Measurements from ENCODE around the gene KIAA0232.
A peak's percentile ranks its signal among the peaks of the same experiment; 100 is the strongest.

Gene KIAA0232

DNA sequence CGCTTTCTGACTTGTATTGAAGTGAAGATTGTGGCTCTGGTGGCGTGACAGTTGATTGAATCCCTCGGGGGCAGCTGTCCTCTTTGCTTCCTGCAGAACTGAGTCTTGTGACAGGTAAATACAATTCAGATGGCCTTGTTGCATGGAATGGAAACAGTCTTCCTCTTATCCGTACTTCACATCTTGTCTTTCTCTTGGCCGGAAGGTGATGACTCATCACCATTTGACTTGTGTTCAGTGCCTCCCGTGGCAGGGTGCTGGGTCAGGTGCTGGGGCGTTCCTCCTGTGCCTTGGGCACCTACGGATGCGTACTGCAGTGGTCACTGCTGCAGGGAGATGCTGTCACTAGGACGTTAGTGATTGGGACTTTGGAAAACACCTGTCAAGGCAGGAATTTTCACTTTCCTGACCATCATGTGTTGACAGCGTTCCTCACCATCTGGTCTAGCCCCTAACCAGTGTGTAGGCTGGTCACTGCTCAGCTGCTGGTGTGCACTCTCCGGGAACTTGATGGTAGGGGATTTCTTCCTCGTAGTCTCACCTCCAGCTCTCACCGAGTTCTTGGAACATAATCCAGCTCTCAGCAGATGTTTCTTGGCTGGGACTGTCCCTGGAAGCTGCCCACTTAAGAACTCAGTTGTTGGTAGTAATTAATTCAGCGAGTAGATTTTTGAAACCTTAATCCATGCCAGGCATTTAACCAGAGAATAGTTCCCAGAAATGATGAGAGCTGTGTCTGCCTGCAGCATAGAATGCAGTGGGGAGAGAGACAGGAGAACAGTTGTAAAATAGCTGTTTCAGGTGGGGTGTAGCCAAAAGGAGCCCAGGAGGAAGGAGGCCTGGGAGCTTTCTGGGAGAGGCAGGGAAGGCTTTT, 134.3 kb downstream of the KIAA0232 start:
- peak; percentile 58 for DNase-seq (ENCODE audit: low spot score)

DNA sequence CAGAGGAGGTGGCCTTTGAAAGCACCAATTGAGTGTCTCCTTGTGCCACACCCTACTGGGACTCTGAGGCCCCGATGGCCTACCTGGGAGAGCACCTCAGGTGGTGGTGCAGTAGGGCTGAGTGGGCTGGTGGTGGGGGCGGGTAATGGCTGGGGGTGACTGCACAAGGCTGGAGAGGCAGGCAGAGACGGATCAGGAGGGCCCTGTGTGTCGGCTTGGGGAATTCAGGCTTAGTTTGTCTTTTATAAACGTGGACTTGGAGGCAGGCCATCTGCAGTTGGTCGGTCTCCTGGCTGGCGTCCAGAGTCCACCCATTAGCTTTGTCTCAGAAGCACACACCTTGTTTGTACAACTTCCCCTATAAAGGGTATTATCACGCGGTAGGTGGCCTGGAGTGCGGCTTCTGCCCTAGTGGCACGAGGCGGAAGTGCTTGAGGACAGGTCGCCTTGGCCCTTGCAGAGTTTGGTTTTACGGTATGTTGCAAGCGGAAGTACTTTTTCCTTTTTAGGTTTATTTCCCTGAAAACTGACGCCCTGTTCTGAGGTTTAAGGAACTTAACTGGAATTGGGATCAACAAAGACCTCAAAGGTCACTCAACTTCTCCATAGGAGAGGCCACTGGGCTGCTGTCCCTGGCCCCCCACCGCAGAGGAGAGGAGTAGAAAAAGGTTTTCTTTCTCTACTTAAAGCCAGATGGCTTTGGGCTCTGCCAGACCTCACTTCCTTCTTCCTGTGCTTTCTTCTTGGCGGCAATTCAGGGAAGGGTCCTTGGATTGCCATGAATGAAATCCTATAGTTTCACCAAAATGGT, 135.1 kb downstream of the KIAA0232 start:
- no peak for DNase-seq (ENCODE audit: low spot score)

DNA sequence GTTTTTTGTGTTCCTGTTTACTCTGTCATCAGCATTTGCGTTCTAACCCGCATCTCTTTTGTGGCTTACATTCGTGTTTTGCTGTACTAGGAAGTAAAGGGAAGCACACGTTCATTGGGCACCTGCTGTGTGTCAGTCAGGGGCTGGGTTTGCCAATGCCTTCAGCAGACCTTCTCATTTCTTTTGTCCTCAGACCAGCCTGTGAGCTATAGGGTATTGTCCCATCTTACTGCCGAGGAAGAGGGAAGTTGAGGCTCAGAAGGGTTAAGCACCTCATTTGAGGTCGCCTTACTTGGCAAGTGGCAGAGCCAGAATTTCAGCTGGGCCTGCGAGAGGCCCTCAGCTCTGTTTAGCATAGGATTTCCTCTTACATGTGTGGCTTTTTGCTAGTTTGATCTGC, 135.8 kb downstream of the KIAA0232 start:
- no peak for DNase-seq (ENCODE audit: low spot score)

DNA sequence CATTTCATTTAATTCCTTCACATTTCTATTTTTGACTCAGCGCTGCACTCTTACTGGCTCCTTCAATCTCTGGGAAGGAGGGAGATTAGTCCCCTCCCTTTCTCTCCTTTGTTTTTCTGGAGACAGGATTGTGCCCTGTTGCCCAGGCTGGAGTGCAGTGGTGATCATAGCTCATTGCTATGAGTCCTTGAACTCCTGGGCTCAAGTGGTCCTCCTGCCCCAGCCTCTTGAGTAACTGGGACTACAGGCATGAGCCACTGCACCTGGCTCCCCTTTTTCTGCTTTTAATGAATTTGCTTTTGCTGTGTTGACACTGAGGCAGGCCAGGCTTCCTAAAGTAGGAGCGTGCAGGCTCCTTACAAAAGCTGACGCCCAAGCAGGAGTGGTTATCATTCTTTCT, 137.6 kb downstream of the KIAA0232 start:
- no peak for DNase-seq (ENCODE audit: low spot score)

GRCh38 chr4:6923507-6923906, 141.0 kb downstream of the KIAA0232 start:
- no peak for DNase-seq (ENCODE audit: low spot score)

- DNase-seq (ENCODE audit: low spot score) = no peak
Observed at GRCh38 chr4:6924361-6924779, 141.8 kb downstream of the KIAA0232 start.

GRCh38 chr4:6925357-6925836, 142.9 kb downstream of the KIAA0232 start:
- no peak for DNase-seq (ENCODE audit: low spot score)

- no peak for DNase-seq (ENCODE audit: low spot score)
Observed at GRCh38 chr4:6926081-6926480, 143.6 kb downstream of the KIAA0232 start.

DNA sequence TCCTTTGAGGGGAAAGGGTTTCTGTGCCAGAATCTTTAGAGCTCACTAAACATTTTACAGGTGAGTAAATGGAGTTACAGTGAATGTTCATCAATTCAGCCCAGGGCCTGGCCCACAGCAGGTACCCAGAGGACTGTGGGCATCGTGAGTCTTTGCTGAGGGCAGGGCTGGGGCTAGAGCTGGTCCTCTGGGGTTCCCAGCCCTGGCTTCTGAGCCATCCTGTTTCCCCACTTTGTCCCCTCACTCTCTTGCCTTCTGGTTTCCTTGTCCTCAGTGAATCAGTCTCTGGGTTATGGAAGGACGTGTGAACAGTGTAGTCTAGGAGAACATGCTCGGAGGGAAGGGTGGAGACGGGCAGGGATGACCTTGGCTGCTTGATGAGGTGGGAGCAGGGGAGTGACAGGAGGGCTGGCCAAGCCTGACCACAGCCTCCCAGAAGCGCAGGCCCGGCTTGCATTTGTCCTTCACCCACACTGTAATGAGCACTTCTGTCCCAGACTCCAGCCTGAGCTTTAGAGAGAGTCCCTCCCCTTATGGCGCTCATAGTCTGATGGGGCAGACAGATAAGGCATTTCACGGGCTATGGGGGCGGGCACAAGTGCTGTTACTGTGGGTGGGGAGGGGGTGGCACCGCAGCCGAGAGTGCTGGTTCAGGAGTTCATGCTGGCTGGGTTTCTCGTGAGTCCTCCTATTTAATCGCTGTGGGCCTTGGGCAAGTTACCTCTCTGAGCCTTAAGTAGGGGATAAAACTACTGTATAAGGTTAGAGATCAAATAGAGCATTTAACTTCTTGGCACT, 144.4 kb downstream of the KIAA0232 start:
- DNase-seq (ENCODE audit: low spot score) = peak; percentile 53

DNA sequence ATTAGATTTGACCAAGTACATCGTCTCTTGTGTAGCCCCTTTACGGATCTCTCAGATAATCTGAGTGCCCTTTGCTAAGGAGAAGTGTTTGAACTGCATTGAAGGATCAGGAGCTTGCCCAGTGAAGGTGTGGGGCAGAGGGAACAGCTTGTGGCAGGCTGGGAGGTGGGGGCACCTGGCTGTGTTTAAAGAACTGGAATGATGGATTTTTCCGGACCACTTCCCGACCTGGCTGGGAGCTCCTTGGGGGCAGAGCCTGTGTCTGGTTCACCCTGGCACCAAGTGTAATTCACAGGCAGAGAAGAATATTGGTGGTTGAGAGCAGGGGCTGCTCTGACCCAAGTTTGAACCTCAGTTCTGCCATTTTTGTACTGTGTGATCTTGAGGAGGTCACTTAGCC, 145.6 kb downstream of the KIAA0232 start:
- no peak for DNase-seq (ENCODE audit: low spot score)

GRCh38 chr4:6929339-6929811, 146.8 kb downstream of the KIAA0232 start:
- DNase-seq (ENCODE audit: low spot score) = no peak

GRCh38 chr4:6929812-6930464, 147.4 kb downstream of the KIAA0232 start:
- DNase-seq (ENCODE audit: low spot score) = no peak

DNA sequence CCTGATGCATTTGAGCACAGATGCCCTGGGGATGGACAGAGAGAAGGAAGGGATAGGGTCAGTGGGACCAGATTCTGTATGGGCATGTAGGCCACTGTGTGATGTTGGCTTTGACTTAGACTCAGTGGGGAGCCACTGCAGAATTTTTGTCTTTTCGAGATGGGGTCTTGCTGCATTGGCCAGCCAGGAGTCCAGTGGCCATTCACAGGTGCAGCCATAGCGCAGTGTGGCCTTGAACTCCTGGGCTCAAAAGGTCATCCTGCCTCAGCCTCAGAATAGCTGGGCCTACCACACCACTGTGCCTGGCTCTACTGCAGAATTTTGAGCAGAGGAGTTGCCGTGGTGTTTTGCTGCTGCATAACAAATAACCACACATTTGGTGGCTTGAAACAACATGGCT, 149.9 kb downstream of the KIAA0232 start:
- DNase-seq (ENCODE audit: low spot score) = no peak

DNA sequence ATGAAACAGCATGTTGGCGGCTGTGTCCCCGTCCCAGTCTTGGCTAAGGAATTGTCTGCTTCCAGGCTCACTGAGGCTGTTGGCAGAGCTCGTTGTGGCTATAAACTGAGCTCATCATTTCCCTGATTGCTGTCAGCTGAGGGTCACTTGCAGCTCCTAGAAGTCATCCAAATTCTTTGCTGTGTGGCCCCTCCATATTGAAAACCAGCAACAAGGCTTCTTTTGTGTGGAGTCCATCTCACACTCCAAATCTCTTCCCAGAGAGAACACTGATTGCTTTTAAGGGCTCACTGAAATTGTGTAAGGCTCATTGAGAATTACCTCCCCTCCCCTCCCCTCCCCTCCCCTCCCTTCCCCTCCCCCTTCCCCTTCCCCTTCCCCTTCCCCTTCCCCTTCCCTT, 150.4 kb downstream of the KIAA0232 start:
- DNase-seq (ENCODE audit: low spot score) = peak; percentile 78
